Measurements from ENCODE around the gene SF3B4. TPM values are rescaled to one million over a fixed set of nuclear protein-coding genes. Genes with fewer than 3 reads are reported as not detected.

SF3B4 gene
- total and polyA plus RNA-seq, 12 donors, result 12.6 to 31.9 (median 24.3) TPM

DNA sequence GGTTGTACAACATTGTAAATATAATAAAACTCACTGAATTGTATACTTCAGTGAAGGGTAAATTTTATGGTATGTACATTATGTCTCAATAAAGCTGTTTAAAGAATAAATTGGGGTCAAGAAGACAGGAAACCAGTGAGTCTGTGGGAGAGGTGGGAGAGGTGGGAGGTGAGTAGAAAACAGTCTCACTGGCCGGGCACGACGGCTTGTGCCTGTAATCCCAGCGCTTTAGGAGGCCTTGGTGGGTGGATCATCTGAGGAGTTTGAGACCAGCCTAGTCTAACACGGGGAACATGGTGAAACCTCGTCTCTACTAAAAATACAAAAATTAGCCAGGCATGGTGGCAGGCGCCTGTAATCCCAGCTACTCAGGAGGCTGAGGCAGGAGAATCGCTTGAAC lies 4.9 kb upstream of the SF3B4 start:
- TF ChIP-seq, protein P1, sequence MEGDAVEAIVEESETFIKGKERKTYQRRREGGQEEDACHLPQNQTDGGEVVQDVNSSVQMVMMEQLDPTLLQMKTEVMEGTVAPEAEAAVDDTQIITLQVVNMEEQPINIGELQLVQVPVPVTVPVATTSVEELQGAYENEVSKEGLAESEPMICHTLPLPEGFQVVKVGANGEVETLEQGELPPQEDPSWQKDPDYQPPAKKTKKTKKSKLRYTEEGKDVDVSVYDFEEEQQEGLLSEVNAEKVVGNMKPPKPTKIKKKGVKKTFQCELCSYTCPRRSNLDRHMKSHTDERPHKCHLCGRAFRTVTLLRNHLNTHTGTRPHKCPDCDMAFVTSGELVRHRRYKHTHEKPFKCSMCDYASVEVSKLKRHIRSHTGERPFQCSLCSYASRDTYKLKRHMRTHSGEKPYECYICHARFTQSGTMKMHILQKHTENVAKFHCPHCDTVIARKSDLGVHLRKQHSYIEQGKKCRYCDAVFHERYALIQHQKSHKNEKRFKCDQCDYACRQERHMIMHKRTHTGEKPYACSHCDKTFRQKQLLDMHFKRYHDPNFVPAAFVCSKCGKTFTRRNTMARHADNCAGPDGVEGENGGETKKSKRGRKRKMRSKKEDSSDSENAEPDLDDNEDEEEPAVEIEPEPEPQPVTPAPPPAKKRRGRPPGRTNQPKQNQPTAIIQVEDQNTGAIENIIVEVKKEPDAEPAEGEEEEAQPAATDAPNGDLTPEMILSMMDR (IDR thresholded peaks at IDR 0.05), result no peak
- no peak for ATAC-seq
- intact Hi-C loops (cut with DNase I), result loop anchor here in 1 of 10 donors (5.0 kb wide), 1 partner anchor 35 kb away; the partner anchor contains the start of gene BOLA1
- H3K4me3 ChIP-seq, result no peak overlapping the region
- peaks cover 0 to 38% (median 22%) of the 10 kb centered on the region in 9 donors for H3K4me1 ChIP-seq
- H3K36me3 ChIP-seq, result peaks cover 0 to 32% (median 0%) of the 10 kb centered on the region in 9 donors
- no peaks in the 10 kb centered on the region for H3K9me3 ChIP-seq
- H3K27me3 ChIP-seq, result no peaks in the 10 kb centered on the region
- H3K27ac ChIP-seq, result no peak overlapping the region
- DNase-seq, result no peak
- 92 to 95% methylated on average over 8 of the region's 8 CpGs for WGBS, 2 donors

DNA sequence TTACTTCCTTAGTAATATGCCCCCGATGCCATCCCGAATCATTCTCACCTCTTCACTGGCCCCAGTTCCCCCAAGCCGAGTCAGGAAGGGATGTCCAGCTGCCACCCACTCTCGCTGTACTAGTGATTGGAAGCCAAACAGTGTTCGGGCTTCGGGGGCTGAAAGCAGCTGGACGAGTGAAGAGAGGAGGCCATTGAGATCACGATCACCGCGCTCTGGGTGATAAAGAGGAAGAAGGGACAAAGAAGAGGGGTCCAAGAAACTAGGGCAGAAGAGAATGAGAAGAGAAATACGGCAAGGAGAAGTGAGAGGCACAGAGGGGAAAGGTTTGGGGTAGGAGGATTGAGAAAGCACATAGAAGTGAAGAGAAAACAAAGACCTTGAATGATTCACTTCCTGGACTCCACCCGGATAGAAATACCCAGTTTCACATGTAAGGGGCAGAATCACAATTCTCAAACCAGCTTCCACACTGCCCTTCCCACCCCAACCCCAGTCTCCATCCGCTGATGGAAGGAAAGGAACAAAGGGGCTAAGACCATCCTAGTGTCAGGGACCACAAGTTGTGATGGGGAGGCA lies 3.7 kb upstream of the SF3B4 start:
- Histone ChIP-seq H3K36me3 (peaks cover 0 to 37% (median 4%) of the 10 kb centered on the region in 9 donors), H3K27ac (no peak overlapping the region), H3K4me1 (peaks cover 3 to 38% (median 21%) of the 10 kb centered on the region in 9 donors), H3K4me3 (no peak overlapping the region), H3K27me3 (no peaks in the 10 kb centered on the region), H3K9me3 (no peaks in the 10 kb centered on the region)
- intact Hi-C loops (cut with DNase I), result loop anchor here in 1 of 10 donors (5.0 kb wide), 1 partner anchor 34 kb away; the partner anchor contains the start of gene BOLA1
- DNase-seq, result no peak
- 85 to 89% methylated on average over 13 of the region's 13 CpGs for WGBS, 2 donors
- ATAC-seq, result no peak
- TF ChIP-seq, protein P1 (IDR thresholded peaks at IDR 0.05), result no peak

DNA sequence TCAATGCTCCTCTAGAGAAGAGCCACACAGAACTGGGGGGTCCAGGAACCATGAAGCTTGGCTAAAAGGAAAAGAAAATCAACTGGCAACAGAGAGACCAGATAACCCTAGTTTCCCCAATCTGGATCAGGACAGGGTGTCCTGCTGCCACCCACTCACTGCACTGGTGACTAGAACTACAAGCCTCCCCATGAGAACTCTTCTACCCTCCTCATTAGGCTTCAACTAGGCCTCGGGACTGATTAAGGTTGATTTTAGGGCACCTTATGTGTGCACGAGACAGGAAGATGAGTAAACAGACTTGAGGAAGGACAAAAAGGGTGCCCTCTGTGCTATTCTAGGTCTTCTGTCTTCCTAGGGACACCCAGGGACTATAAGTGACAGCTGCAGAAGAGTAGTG lies 2.3 kb upstream of the SF3B4 start:
- Histone ChIP-seq H3K27ac (peak overlapping the region in 1 of 10 donors; percentile 8), H3K27me3 (no peaks in the 10 kb centered on the region), H3K36me3 (peaks cover 0 to 52% (median 16%) of the 10 kb centered on the region in 9 donors), H3K4me1 (peaks cover 5 to 50% (median 30%) of the 10 kb centered on the region in 9 donors), H3K9me3 (no peaks in the 10 kb centered on the region), H3K4me3 (no peak overlapping the region)
- ATAC-seq (no peak), DNase-seq (no peak)
- intact Hi-C loops (cut with DNase I), result loop anchor here in 3 of 10 donors (5.0 kb wide), 2 partner anchors 33 to 38 kb away; partner anchors contain the start of gene BOLA1 (in 1 of the 3)
- WGBS, 2 donors, result 76 to 91% methylated on average over 2 of the region's 2 CpGs
- TF ChIP-seq, protein P1 (IDR thresholded peaks at IDR 0.05), result no peak

DNA sequence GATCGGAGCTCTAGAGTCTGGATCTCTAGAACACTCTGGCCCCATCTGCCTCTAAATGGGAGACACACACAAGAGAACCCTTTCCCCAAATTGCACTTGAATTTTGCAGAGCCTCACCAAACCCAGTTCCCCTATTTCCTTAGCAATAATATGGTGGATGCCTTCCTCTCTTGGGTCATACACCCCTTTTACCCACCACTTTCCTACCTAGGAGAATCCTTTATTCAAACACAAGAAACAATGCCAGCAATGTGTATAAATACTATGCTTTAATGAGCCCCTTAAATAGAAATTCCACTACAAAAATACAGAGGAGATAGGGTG lies 760 bp upstream of the SF3B4 start:
- WGBS, 2 donors, result 6% methylated on average over 1 of the region's 1 CpG
- H3K36me3 ChIP-seq, result peaks cover 0 to 64% (median 31%) of the 10 kb centered on the region in 9 donors
- no peaks in the 10 kb centered on the region for H3K9me3 ChIP-seq
- TF ChIP-seq, protein P1 (IDR thresholded peaks at IDR 0.05), result no peak
- peaks cover 5 to 51% (median 33%) of the 10 kb centered on the region in 9 donors for H3K4me1 ChIP-seq
- peak overlapping the region; percentile 69 to 98 (median 88) for H3K4me3 ChIP-seq
- peak overlapping the region; percentile 91 to 98 (median 96) for H3K27ac ChIP-seq
- intact Hi-C loops (cut with DNase I), result loop anchor here in 2 of 10 donors (5.0 kb wide), 1 partner anchor 36 kb away; no protein-coding TSS in a partner anchor
- no peak for DNase-seq
- no peak for ATAC-seq
- H3K27me3 ChIP-seq, result no peaks in the 10 kb centered on the region
